Tibial nerve (tissue), 4 donors: ENCODE data around the gene ZNF81. TPM values are rescaled to one million over a fixed set of nuclear protein-coding genes. Genes with fewer than 3 reads are reported as not detected.

Source experiments
- DNase-seq, 2 donors: peaks; one replicate each; pipeline ENCODE4 v3.0.0-alpha.2; 2019; ENCODE audit warnings: low spot score in 2 of 2
- H3K27ac ChIP-seq, 4 donors: fragments of 200-600 bp; sonication (generic) in 3 of 4; one replicate each; pipeline ENCODE4 v1.5.1; 2017 to 2019; ENCODE audit warnings: mild to moderate bottlenecking in 1 of 4
- H3K27me3 ChIP-seq, 2 donors: fragments of 200-600 bp; sonication (generic) in 1 of 2; one replicate each; pipeline versions ENCODE4 v1.5.1 to v1.6.0; 2017 to 2019
- H3K36me3 ChIP-seq, 3 donors: fragments of 200-600 bp; sonication (generic); one replicate each; pipeline ENCODE4 v1.5.1; 2018 to 2019
- H3K4me1 ChIP-seq, 4 donors: fragments of 200-600 bp; sonication (generic) in 3 of 4; one replicate each; pipeline ENCODE4 v1.5.1; 2017 to 2019
- H3K4me3 ChIP-seq, 4 donors: fragments of 200-600 bp; sonication (generic) in 3 of 4; one replicate each; pipeline ENCODE4 v1.5.1; 2017 to 2019; ENCODE audit warnings: mild to moderate bottlenecking in 1 of 4, moderate library complexity in 1 of 4
- H3K9me3 ChIP-seq, 4 donors: fragments of 200-600 bp; sonication (generic) in 3 of 4; one replicate each; pipeline ENCODE4 v1.5.1; 2017 to 2019
- CTCF ChIP-seq, 5 experiments: fragments of 200-600 bp in 3 of 5; fragments of 450-650 bp in 2 of 5; sonication (generic) in 3 of 5; IDR thresholded peaks; one replicate each; pipeline ENCODE4 v1.5.1; 2016 to 2019; ENCODE audit warnings: antibody characterized with exemption in 5 of 5, mild to moderate bottlenecking in 3 of 5, moderate library complexity in 2 of 5
- EP300 ChIP-seq, 2 donors: sonication (generic); formaldehyde crosslinking; IDR thresholded peaks; one replicate each; pipeline ENCODE4 v1.6.1; 2017; ENCODE audit warnings: antibody characterized with exemption in 2 of 2, mild to moderate bottlenecking in 1 of 2
- POLR2A ChIP-seq, 2 donors: fragments of 450-650 bp; IDR thresholded peaks; one replicate each; pipeline ENCODE4 v1.6.1; 2017; ENCODE audit warnings: antibody characterized with exemption in 2 of 2, mild to moderate bottlenecking in 2 of 2, moderate library complexity in 2 of 2
- WGBS, 2 donors: methylation state at CpG; one replicate each; pipeline ENCODE4 v1.1.5; 2018; 5-methylcytosine and 5-hydroxymethylcytosine counted together
- total RNA-seq, 4 donors: library from RNA; depleted of rRNA; stranded (reverse); fragments of >200 nt; gene quantifications; one replicate each; pipeline ENCODE4 v1.1.0, GENCODE V29; 2016

Gene ZNF81
- total RNA-seq, 4 donors from 2014 or later: 5.2 to 8.8 (median 6.6) TPM

- Histone ChIP-seq H3K27me3 (no peaks in the 10 kb centered on the region), H3K9me3 (no peaks in the 10 kb centered on the region), H3K27ac (no peak overlapping the region), H3K36me3 (peaks cover 0 to 46% (median 0%) of the 10 kb centered on the region in 3 donors), H3K4me3 (no peak overlapping the region), H3K4me1 (no peaks in the 10 kb centered on the region)
- WGBS, 2 donors: 86 to 92% methylated on average over 6 of the region's 6 CpGs
- DNase-seq: no peak
- TF ChIP-seq CTCF (IDR thresholded peaks at IDR 0.05) (no peak), EP300 (IDR thresholded peaks at IDR 0.05) (no peak), POLR2A (IDR thresholded peaks at IDR 0.05) (no peak)
Measured at GRCh38 chrX:47877327-47877726, 40.6 kb downstream of the ZNF81 start.

- WGBS, 2 donors: 93 to 96% methylated on average over 3 of the region's 3 CpGs
- Histone ChIP-seq H3K4me3 (no peak overlapping the region), H3K9me3 (no peaks in the 10 kb centered on the region), H3K27ac (no peak overlapping the region), H3K27me3 (no peaks in the 10 kb centered on the region), H3K4me1 (no peaks in the 10 kb centered on the region), H3K36me3 (peaks cover 0 to 44% (median 0%) of the 10 kb centered on the region in 3 donors)
- no peak for TF ChIP-seq POLR2A (IDR thresholded peaks at IDR 0.05)
- TF ChIP-seq EP300 (IDR thresholded peaks at IDR 0.05): no peak
- TF ChIP-seq CTCF (IDR thresholded peaks at IDR 0.05): no peak
- DNase-seq: no peak
Measured at GRCh38 chrX:47878198-47878597, 41.5 kb downstream of the ZNF81 start.

- H3K4me3 ChIP-seq: no peak overlapping the region
- TF ChIP-seq POLR2A (IDR thresholded peaks at IDR 0.05): no peak
- TF ChIP-seq CTCF (IDR thresholded peaks at IDR 0.05): no peak
- no peak for TF ChIP-seq EP300 (IDR thresholded peaks at IDR 0.05)
- no peaks in the 10 kb centered on the region for H3K9me3 ChIP-seq
- H3K27me3 ChIP-seq: no peaks in the 10 kb centered on the region
- H3K27ac ChIP-seq: no peak overlapping the region
- no peaks in the 10 kb centered on the region for H3K4me1 ChIP-seq
- 57 to 85% methylated on average over 2 of the region's 2 CpGs for WGBS, 2 donors
- H3K36me3 ChIP-seq: peaks cover 0 to 36% (median 0%) of the 10 kb centered on the region in 3 donors
- no peak for DNase-seq
Measured at GRCh38 chrX:47879463-47879862, 42.8 kb downstream of the ZNF81 start.

- no peak overlapping the region for H3K4me3 ChIP-seq
- H3K9me3 ChIP-seq: no peaks in the 10 kb centered on the region
- H3K27ac ChIP-seq: no peak overlapping the region
- TF ChIP-seq CTCF (IDR thresholded peaks at IDR 0.05): no peak
- TF ChIP-seq POLR2A (IDR thresholded peaks at IDR 0.05): no peak
- no peak for TF ChIP-seq EP300 (IDR thresholded peaks at IDR 0.05)
- peaks cover 0 to 36% (median 0%) of the 10 kb centered on the region in 3 donors for H3K36me3 ChIP-seq
- H3K4me1 ChIP-seq: no peaks in the 10 kb centered on the region
- DNase-seq: no peak
- 79 to 100% methylated on average over 1 of the region's 1 CpG for WGBS, 2 donors
- no peaks in the 10 kb centered on the region for H3K27me3 ChIP-seq
Measured at GRCh38 chrX:47880927-47881326, 44.2 kb downstream of the ZNF81 start.

- no peak overlapping the region for H3K4me3 ChIP-seq
- no peak for DNase-seq
- H3K36me3 ChIP-seq: peaks cover 0 to 24% (median 0%) of the 10 kb centered on the region in 3 donors
- 39 to 69% methylated on average over 3 of the region's 3 CpGs for WGBS, 2 donors
- H3K27ac ChIP-seq: no peak overlapping the region
- no peaks in the 10 kb centered on the region for H3K27me3 ChIP-seq
- TF ChIP-seq POLR2A (IDR thresholded peaks at IDR 0.05): no peak
- TF ChIP-seq EP300 (IDR thresholded peaks at IDR 0.05): no peak
- TF ChIP-seq CTCF (IDR thresholded peaks at IDR 0.05): no peak
- H3K4me1 ChIP-seq: no peaks in the 10 kb centered on the region
- no peaks in the 10 kb centered on the region for H3K9me3 ChIP-seq
Measured at GRCh38 chrX:47885501-47885900, 48.8 kb downstream of the ZNF81 start.
